Measurements from ENCODE around the gene CCBE1. TPM values are rescaled to one million over a fixed set of nuclear protein-coding genes. Genes with fewer than 3 reads are reported as not detected.
"Not testable (repeated sequence)": the region's sequence is repeated elsewhere in the genome, so short reads cannot be mapped to it uniquely, and the experiment has no call there.

Gene CCBE1
- total and polyA plus RNA-seq, 2 of the 4 experiments (the other 2 are of a cell fraction), result 64.8 to 148 TPM

- peak overlapping the region; percentile 2; the same call in 1 of the 2 replicates for H3K56ac ChIP-seq (ENCODE audit: extremely low read depth, insufficient read depth, low read length)
- H3K9ac ChIP-seq (ENCODE audit: low read depth, low read length), result peak overlapping the region; percentile 17; the same call in 1 of the 2 replicates
- H4K20me1 ChIP-seq (ENCODE audit: insufficient read depth, low read length), result peaks cover 28% of the 10 kb centered on the region
- peak overlapping the region; percentile 79 for H2BK20ac ChIP-seq (ENCODE audit: low read depth, low read length)
- peaks cover 22% of the 10 kb centered on the region for H3K9me1 ChIP-seq (ENCODE audit: insufficient read depth, low read length)
- H3K4ac ChIP-seq (ENCODE audit: low read depth, low read length), result peak overlapping the region; percentile 49
- H3K79me1 ChIP-seq (ENCODE audit: low read depth in 1 of 2, low read length in 2 of 2), result peaks cover 38 to 81% of the 10 kb centered on the region in 2 experiments
- intact Hi-C loops (cut with micrococcal nuclease); BruUV-seq (replicated peaks); H4K91ac ChIP-seq (ENCODE audit: insufficient read depth, low read depth, low read length); H3K36me3 ChIP-seq (ENCODE audit: control insufficient read depth, insufficient read depth, low read length); ATAC-seq (ENCODE audit: low read depth); H3K9me3 ChIP-seq (ENCODE audit: control insufficient read depth, insufficient read depth, low read length); in situ Hi-C loops (cut with MboI; ENCODE audit: low sequenced_read_pairs); dilution Hi-C loops (cut with HindIII; ENCODE audit: low sequenced_read_pairs, unreplicated experiment); H2BK5ac ChIP-seq (ENCODE audit: low read depth, low read length, poor library complexity, severe bottlenecking); H2AK9ac ChIP-seq (replicated peaks; ENCODE audit: low read depth, low read length, poor library complexity); H3K4me3 ChIP-seq (ENCODE audit: insufficient read depth, low read depth, low read length); H3K27me3 ChIP-seq (ENCODE audit: control insufficient read depth, insufficient read depth, low read length); CTCF ChIA-PET: not testable (repeated sequence)
- peak overlapping the region; percentile 53 for H3K14ac ChIP-seq (replicated peaks; ENCODE audit: low read depth, low read length)
- peak overlapping the region; percentile 22 for H3K18ac ChIP-seq (ENCODE audit: low read depth, low read length)
- H4K8ac ChIP-seq (ENCODE audit: low read depth in 2 of 2, low read length in 2 of 2), result peak overlapping the region in 1 of 2 experiments; percentile 53; a peak in 2 of 4 replicates
- peak; percentile 55; the same call in 1 of the 2 replicates for TF ChIP-seq POLR2A (IDR thresholded peaks at IDR 0.05; ENCODE audit: low read depth, low read length)
- WGBS, 2 experiments (ENCODE audit: extremely low coverage in 2 of 2, insufficient read length in 1 of 2), result no CpG with 5 or more reads among the region's 9 CpGs
- peak overlapping the region; percentile 75 for H2BK120ac ChIP-seq (ENCODE audit: low read depth, low read length)
- peaks cover 33% of the 10 kb centered on the region for H3K4me1 ChIP-seq (ENCODE audit: control insufficient read depth, insufficient read depth, low read length)
- peak overlapping the region; percentile 1 for H2AFZ ChIP-seq (replicated peaks; ENCODE audit: low read length, poor library complexity)
- DNase-seq, result peak; percentile 72
- POLR2A ChIA-PET (ENCODE audit: unreplicated experiment), result interaction anchor here (0.7 kb wide), 3 partner anchors 28 to 263 kb away, joined by 3 to 10 read pairs (median 8); no protein-coding TSS in a partner anchor
- H3K4me2 ChIP-seq (ENCODE audit: low read depth, low read length), result peak overlapping the region; percentile 86
- peak overlapping the region; percentile 2 for H2AK5ac ChIP-seq (ENCODE audit: low read depth, low read length)
- H4K5ac ChIP-seq (ENCODE audit: low read depth, low read length), result 0 out of 2 replicates have a peak overlapping the region, but pooled peaks have one; percentile 3
- peak overlapping the region; percentile 47; the same call in 1 of the 2 replicates for H3K27ac ChIP-seq (ENCODE audit: insufficient read depth, low read length)
- H3K23ac ChIP-seq (ENCODE audit: low read depth, low read length), result peak overlapping the region; percentile 65
- H2BK15ac ChIP-seq (ENCODE audit: low read depth, low read length), result peak overlapping the region; percentile 25; the same call in 2 of the 3 replicates
These were observed 31.2 kb downstream of the CCBE1 start for GRCh38 chr18:59666007-59666402.

Data from IMR-90 (cell line).